ENCODE measurements around the gene BMPR1A.
A peak's percentile ranks its signal among the peaks of the same experiment; 100 is the strongest.

Gene BMPR1A

GRCh38 chr10:86861351-86861750, 104.9 kb downstream of the BMPR1A start:
- Histone ChIP-seq H3K4me1 (ENCODE audit: control insufficient read depth in 1 of 2, insufficient read depth in 2 of 2, low read length in 2 of 2) (peaks cover 15 to 18% of the 10 kb centered on the region in 2 experiments), H3K23ac (ENCODE audit: low read length) (no peak overlapping the region), H3K79me1 (ENCODE audit: low read length) (peaks cover 9% of the 10 kb centered on the region), H3K4ac (ENCODE audit: low read depth, low read length) (no peak overlapping the region), H2AFZ (ENCODE audit: insufficient read depth, low read length, poor library complexity) (no peak overlapping the region), H3K27me3 (ENCODE audit: insufficient read depth, low read length) (no peaks in the 10 kb centered on the region), H3K36me3 (ENCODE audit: control insufficient read depth in 1 of 2, insufficient read depth in 2 of 2, low read length in 2 of 2) (no peaks in the 10 kb centered on the region), H3K27ac (ENCODE audit: low read depth, low read length) (no peak overlapping the region), H3K79me2 (ENCODE audit: control insufficient read depth, insufficient read depth, low read length, poor library complexity) (peaks cover 2% of the 10 kb centered on the region), H3K9me3 (ENCODE audit: insufficient read depth, low read depth, low read length) (no peaks in the 10 kb centered on the region), H2BK120ac (ENCODE audit: insufficient read depth, low read length, poor library complexity) (no peak overlapping the region), H2AK5ac (ENCODE audit: low read length) (no peak overlapping the region), H2BK5ac (ENCODE audit: low read depth, low read length, poor library complexity) (no peak overlapping the region), H3K14ac (ENCODE audit: low read length) (no peak overlapping the region), H2BK12ac (ENCODE audit: low read length) (no peak overlapping the region), H4K91ac (ENCODE audit: low read depth, low read length) (no peak overlapping the region), H4K8ac (ENCODE audit: low read depth, low read length) (no peak overlapping the region), H3K4me3 (ENCODE audit: low read depth, low read length) (no peak overlapping the region), H3K18ac (ENCODE audit: low read length) (no peak overlapping the region), H3K4me2 (ENCODE audit: low read length) (no peak overlapping the region), H3K9ac (ENCODE audit: low read length) (no peak overlapping the region), H4K12ac (ENCODE audit: low read depth, low read length) (no peak overlapping the region)
- no peak for DNase-seq
- no CpG with 5 or more reads among the region's 1 CpG for WGBS (ENCODE audit: extremely low coverage, insufficient coverage, insufficient read length)

GRCh38 chr10:86862373-86862772, 106.0 kb downstream of the BMPR1A start:
- H2BK120ac ChIP-seq (ENCODE audit: insufficient read depth, low read length, poor library complexity): no peak overlapping the region
- no peak for DNase-seq
- H3K18ac ChIP-seq (ENCODE audit: low read length): no peak overlapping the region
- no peak overlapping the region for H3K9ac ChIP-seq (ENCODE audit: low read length)
- no peak overlapping the region for H2BK12ac ChIP-seq (ENCODE audit: low read length)
- H3K4me3 ChIP-seq (ENCODE audit: low read depth, low read length): no peak overlapping the region
- peaks cover 14% of the 10 kb centered on the region in 2 experiments for H3K4me1 ChIP-seq (ENCODE audit: control insufficient read depth in 1 of 2, insufficient read depth in 2 of 2, low read length in 2 of 2)
- no peaks in the 10 kb centered on the region for H3K9me3 ChIP-seq (ENCODE audit: insufficient read depth, low read depth, low read length)
- H2AK5ac ChIP-seq (ENCODE audit: low read length): no peak overlapping the region
- H3K79me1 ChIP-seq (ENCODE audit: low read length): peaks cover 6% of the 10 kb centered on the region
- no peak overlapping the region for H4K8ac ChIP-seq (ENCODE audit: low read depth, low read length)
- WGBS (ENCODE audit: extremely low coverage, insufficient coverage, insufficient read length): no CpG with 5 or more reads among the region's 3 CpGs
- peak overlapping the region; percentile 37 for H3K27ac ChIP-seq (ENCODE audit: low read depth, low read length)
- no peak overlapping the region for H3K4me2 ChIP-seq (ENCODE audit: low read length)
- no peaks in the 10 kb centered on the region for H3K27me3 ChIP-seq (ENCODE audit: insufficient read depth, low read length)
- H3K36me3 ChIP-seq (ENCODE audit: control insufficient read depth in 1 of 2, insufficient read depth in 2 of 2, low read length in 2 of 2): no peaks in the 10 kb centered on the region
- H3K14ac ChIP-seq (ENCODE audit: low read length): no peak overlapping the region
- H3K23ac ChIP-seq (ENCODE audit: low read length): no peak overlapping the region
- no peak overlapping the region for H4K12ac ChIP-seq (ENCODE audit: low read depth, low read length)
- H2AFZ ChIP-seq (ENCODE audit: insufficient read depth, low read length, poor library complexity): no peak overlapping the region
- no peak overlapping the region for H3K4ac ChIP-seq (ENCODE audit: low read depth, low read length)
- no peak overlapping the region for H4K91ac ChIP-seq (ENCODE audit: low read depth, low read length)
- peaks cover 2% of the 10 kb centered on the region for H3K79me2 ChIP-seq (ENCODE audit: control insufficient read depth, insufficient read depth, low read length, poor library complexity)
- no peak overlapping the region for H2BK5ac ChIP-seq (ENCODE audit: low read depth, low read length, poor library complexity)

GRCh38 chr10:86862786-86863483, 106.5 kb downstream of the BMPR1A start:
- no CpG with 5 or more reads among the region's 7 CpGs for whole genome bisulfite sequencing (ENCODE audit: extremely low coverage, insufficient coverage, insufficient read length)

GRCh38 chr10:86863484-86863842, 107.0 kb downstream of the BMPR1A start:
- Histone ChIP-seq H2BK12ac (ENCODE audit: low read length) (peak overlapping the region; percentile 40), H3K4me2 (ENCODE audit: low read length) (no peak overlapping the region), H3K9ac (ENCODE audit: low read length) (no peak overlapping the region), H3K27me3 (ENCODE audit: insufficient read depth, low read length) (no peaks in the 10 kb centered on the region), H3K4ac (ENCODE audit: low read depth, low read length) (no peak overlapping the region), H2AFZ (ENCODE audit: insufficient read depth, low read length, poor library complexity) (no peak overlapping the region), H2AK5ac (ENCODE audit: low read length) (no peak overlapping the region), H3K23ac (ENCODE audit: low read length) (no peak overlapping the region), H3K79me2 (ENCODE audit: control insufficient read depth, insufficient read depth, low read length, poor library complexity) (peaks cover 2% of the 10 kb centered on the region), H4K91ac (ENCODE audit: low read depth, low read length) (peak overlapping the region; percentile 46), H3K79me1 (ENCODE audit: low read length) (peaks cover 10% of the 10 kb centered on the region), H4K8ac (ENCODE audit: low read depth, low read length) (peak overlapping the region; percentile 65), H3K14ac (ENCODE audit: low read length) (no peak overlapping the region), H4K12ac (ENCODE audit: low read depth, low read length) (no peak overlapping the region), H3K4me3 (ENCODE audit: low read depth, low read length) (no peak overlapping the region), H3K9me3 (ENCODE audit: insufficient read depth, low read depth, low read length) (no peaks in the 10 kb centered on the region), H3K18ac (ENCODE audit: low read length) (no peak overlapping the region), H3K27ac (ENCODE audit: low read depth, low read length) (peak overlapping the region; percentile 85), H3K36me3 (ENCODE audit: control insufficient read depth in 1 of 2, insufficient read depth in 2 of 2, low read length in 2 of 2) (no peaks in the 10 kb centered on the region), H2BK120ac (ENCODE audit: insufficient read depth, low read length, poor library complexity) (no peak overlapping the region), H2BK5ac (ENCODE audit: low read depth, low read length, poor library complexity) (peak overlapping the region; percentile 73), H3K4me1 (ENCODE audit: control insufficient read depth in 1 of 2, insufficient read depth in 2 of 2, low read length in 2 of 2) (peaks cover 13 to 18% of the 10 kb centered on the region in 2 experiments)
- no CpG with 5 or more reads among the region's 3 CpGs for WGBS (ENCODE audit: extremely low coverage, insufficient coverage, insufficient read length)
- DNase-seq: no peak

More at GRCh38 chr10:86862786-86863483, 106.5 kb downstream of the BMPR1A start:
- Histone ChIP-seq H3K4me2 (ENCODE audit: low read length) (no peak overlapping the region), H3K36me3 (ENCODE audit: control insufficient read depth in 1 of 2, insufficient read depth in 2 of 2, low read length in 2 of 2) (no peaks in the 10 kb centered on the region), H3K27me3 (ENCODE audit: insufficient read depth, low read length) (no peaks in the 10 kb centered on the region), H4K8ac (ENCODE audit: low read depth, low read length) (peak overlapping the region; percentile 54), H4K12ac (ENCODE audit: low read depth, low read length) (no peak overlapping the region), H3K9ac (ENCODE audit: low read length) (no peak overlapping the region), H3K4me3 (ENCODE audit: low read depth, low read length) (no peak overlapping the region), H2BK12ac (ENCODE audit: low read length) (peak overlapping the region; percentile 84), H3K79me1 (ENCODE audit: low read length) (peaks cover 8% of the 10 kb centered on the region), H3K9me3 (ENCODE audit: insufficient read depth, low read depth, low read length) (no peaks in the 10 kb centered on the region), H4K91ac (ENCODE audit: low read depth, low read length) (peak overlapping the region; percentile 47), H2BK5ac (ENCODE audit: low read depth, low read length, poor library complexity) (no peak overlapping the region), H3K18ac (ENCODE audit: low read length) (peak overlapping the region; percentile 78), H3K4ac (ENCODE audit: low read depth, low read length) (no peak overlapping the region), H3K23ac (ENCODE audit: low read length) (no peak overlapping the region), H2AFZ (ENCODE audit: insufficient read depth, low read length, poor library complexity) (no peak overlapping the region), H2BK120ac (ENCODE audit: insufficient read depth, low read length, poor library complexity) (peak overlapping the region; percentile 51), H3K4me1 (ENCODE audit: control insufficient read depth in 1 of 2, insufficient read depth in 2 of 2, low read length in 2 of 2) (peaks cover 13 to 16% of the 10 kb centered on the region in 2 experiments), H3K14ac (ENCODE audit: low read length) (no peak overlapping the region), H3K79me2 (ENCODE audit: control insufficient read depth, insufficient read depth, low read length, poor library complexity) (peaks cover 2% of the 10 kb centered on the region), H2AK5ac (ENCODE audit: low read length) (no peak overlapping the region), H3K27ac (ENCODE audit: low read depth, low read length) (peak overlapping the region; percentile 73)
- DNase-seq: no peak

All from trophoblast cell (in vitro differentiated cells and primary cell).